Measurements from ENCODE around the gene KIF17. TPM values are rescaled to one million over a fixed set of nuclear protein-coding genes. Genes with fewer than 3 reads are reported as not detected.

KIF17 gene
- total RNA-seq, 1 donor from 2014 or later = 2.2 TPM

DNA sequence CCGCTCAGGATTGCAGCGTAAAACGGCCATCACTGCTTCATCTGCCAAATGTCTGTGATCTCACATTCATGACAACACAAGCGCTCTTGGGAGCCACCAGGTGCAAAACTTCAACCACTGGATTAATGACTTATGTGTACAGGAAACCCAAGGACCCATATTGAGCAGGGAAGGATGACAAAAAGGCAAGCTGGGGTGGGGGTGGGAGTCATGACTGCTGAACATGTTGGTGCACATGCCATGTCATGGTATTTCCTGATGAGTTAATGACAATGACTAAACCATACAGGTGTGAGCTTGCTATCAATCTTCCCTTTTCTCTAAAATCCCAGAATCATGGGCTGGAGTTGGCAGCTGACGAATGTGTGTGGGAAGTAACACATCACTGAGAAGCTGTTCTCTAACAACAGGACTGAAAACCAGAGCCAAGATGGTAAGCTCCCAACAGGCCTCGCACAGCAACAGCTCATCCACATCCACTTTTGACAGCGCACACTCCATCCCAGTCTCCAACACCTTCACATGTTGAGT is 17.8 kb upstream of the KIF17 start:
- Histone ChIP-seq H3K36me3 (no peaks in the 10 kb centered on the region), H3K27ac (no peak overlapping the region), H4K20me1 (ENCODE audit: low read depth) (peaks cover 23% of the 10 kb centered on the region), H3F3A (ENCODE audit: low read depth) (peaks cover 56% of the 10 kb centered on the region), H2AFZ (replicated peaks) (no peak overlapping the region), H3K9ac (no peak overlapping the region), H3K27me3 (peaks cover 39% of the 10 kb centered on the region), H3K9me3 (ENCODE audit: low read depth) (no peaks in the 10 kb centered on the region), H3K4me2 (no peak overlapping the region), H3K4me1 (peaks cover 16% of the 10 kb centered on the region), H3K79me2 (ENCODE audit: low read depth) (no peaks in the 10 kb centered on the region), H3K4me3 (no peak overlapping the region)
- no peak for DNase-seq (ENCODE audit: low spot score)
- peaks cover 8% of the 10 kb centered on the region for H3K36me3 Mint-ChIP-seq
- no peak overlapping the region for H3K27ac Mint-ChIP-seq
- peaks cover 15% of the 10 kb centered on the region for H3K27me3 Mint-ChIP-seq (ENCODE audit: insufficient read depth, low read depth)
- no peak for TF ChIP-seq EZH2 (IDR thresholded peaks at IDR 0.05)
- H3K4me3 Mint-ChIP-seq = no peak overlapping the region
- peaks cover 4% of the 10 kb centered on the region for H3K4me1 Mint-ChIP-seq
- H3K9me3 Mint-ChIP-seq = no peaks in the 10 kb centered on the region

DNA sequence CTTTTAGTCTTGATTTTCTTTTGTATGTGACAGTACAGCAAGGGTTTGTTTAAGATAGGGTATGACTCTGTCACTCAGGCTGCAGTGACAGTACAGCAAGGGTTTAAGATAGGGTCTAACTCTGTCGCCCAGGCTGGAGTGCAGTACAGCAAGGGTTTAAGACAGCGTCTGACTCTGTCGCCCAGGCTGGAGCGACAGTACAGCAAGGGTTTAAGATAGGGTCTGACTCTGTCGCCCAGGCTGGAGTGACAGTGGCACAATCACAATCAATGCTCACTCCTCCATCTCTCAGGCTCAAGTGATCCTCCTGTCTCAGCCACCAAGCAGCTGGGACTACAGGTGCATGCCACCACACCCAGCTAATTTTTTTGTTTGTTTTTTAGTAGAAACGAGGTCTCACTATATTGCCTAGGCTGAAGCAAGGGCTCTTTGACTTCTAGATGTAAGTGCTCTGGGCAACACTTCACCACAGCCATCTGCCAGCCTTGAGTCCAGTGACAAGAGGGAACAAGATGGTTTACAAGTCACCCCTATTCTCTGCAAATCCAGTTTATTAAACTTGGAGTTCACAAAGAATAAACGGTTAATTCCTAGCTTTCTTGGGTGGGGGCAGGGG is 15.7 kb upstream of the KIF17 start:
- peak overlapping the region; percentile 89 for H3K4me3 Mint-ChIP-seq
- H3K9ac ChIP-seq = no peak overlapping the region
- TF ChIP-seq EZH2 (IDR thresholded peaks at IDR 0.05) (no peak), EZH2phosphoT487 (IDR thresholded peaks at IDR 0.05) (no peak)
- TF ChIP-seq, protein P1, sequence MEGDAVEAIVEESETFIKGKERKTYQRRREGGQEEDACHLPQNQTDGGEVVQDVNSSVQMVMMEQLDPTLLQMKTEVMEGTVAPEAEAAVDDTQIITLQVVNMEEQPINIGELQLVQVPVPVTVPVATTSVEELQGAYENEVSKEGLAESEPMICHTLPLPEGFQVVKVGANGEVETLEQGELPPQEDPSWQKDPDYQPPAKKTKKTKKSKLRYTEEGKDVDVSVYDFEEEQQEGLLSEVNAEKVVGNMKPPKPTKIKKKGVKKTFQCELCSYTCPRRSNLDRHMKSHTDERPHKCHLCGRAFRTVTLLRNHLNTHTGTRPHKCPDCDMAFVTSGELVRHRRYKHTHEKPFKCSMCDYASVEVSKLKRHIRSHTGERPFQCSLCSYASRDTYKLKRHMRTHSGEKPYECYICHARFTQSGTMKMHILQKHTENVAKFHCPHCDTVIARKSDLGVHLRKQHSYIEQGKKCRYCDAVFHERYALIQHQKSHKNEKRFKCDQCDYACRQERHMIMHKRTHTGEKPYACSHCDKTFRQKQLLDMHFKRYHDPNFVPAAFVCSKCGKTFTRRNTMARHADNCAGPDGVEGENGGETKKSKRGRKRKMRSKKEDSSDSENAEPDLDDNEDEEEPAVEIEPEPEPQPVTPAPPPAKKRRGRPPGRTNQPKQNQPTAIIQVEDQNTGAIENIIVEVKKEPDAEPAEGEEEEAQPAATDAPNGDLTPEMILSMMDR (IDR thresholded peaks at IDR 0.05) = no peak
- no peaks in the 10 kb centered on the region for H3K9me3 ChIP-seq (ENCODE audit: low read depth)
- peak overlapping the region; percentile 88 for H3K4me2 ChIP-seq
- DNase-seq (ENCODE audit: low spot score) = no peak
- no peak overlapping the region for H3K27ac Mint-ChIP-seq
- H3K27me3 Mint-ChIP-seq (ENCODE audit: insufficient read depth, low read depth) = peaks cover 22% of the 10 kb centered on the region
- peaks cover 30% of the 10 kb centered on the region for H4K20me1 ChIP-seq (ENCODE audit: low read depth)
- peak overlapping the region; percentile 81 for H2AFZ ChIP-seq (replicated peaks)
- peak overlapping the region; percentile 56 for H3K4me3 ChIP-seq
- H3K27me3 ChIP-seq = peaks cover 58% of the 10 kb centered on the region
- no peak overlapping the region for H3K27ac ChIP-seq
- no peaks in the 10 kb centered on the region for H3K79me2 ChIP-seq (ENCODE audit: low read depth)
- peaks cover 30% of the 10 kb centered on the region for H3K4me1 ChIP-seq
- H3K36me3 ChIP-seq = no peaks in the 10 kb centered on the region
- peaks cover 13% of the 10 kb centered on the region for H3K4me1 Mint-ChIP-seq
- no peaks in the 10 kb centered on the region for H3K9me3 Mint-ChIP-seq
- H3K36me3 Mint-ChIP-seq = peaks cover 3% of the 10 kb centered on the region
- peaks cover 40% of the 10 kb centered on the region for H3F3A ChIP-seq (ENCODE audit: low read depth)

DNA sequence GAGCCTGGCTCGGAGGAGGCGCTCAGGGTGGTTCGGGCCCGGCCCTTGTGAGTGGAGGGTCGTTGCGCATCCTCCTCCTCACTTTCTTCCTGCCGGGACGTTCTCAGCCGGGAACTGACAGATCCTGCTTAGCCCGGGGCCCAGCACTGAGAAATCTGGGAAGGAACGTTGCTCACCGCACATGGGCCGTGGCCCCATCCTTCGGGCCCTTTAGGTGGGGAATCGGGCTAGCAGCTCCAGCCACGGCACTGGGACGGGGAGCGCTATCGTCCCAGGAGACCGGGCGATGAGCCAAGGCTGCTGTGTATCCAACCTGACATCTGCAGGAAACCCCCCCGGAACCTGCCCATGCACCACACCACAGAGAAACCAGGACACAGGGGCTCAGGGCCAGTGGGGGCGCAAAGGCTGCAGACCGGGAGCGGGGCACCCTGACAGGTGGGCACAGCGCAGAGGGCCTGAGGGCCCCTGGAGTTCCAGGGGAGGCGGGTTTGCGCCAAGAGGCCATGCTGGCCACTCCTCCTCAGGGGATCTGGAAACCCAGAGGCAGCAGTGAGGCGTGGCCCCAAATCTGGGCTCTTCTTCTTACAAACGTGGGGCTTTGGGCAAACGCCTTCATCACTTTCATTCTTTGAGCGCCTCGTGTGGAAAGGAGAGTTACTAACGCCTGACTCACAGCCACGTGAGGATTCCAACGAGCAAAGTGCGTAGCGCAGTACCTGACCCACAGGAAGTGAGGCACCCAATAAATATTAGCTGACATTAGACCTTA is 15.0 kb upstream of the KIF17 start, which contains the start of gene SH2D5:
Gene SH2D5 (minus strand): TSS at position 116 of the 772 bp plus-strand sequence. CDS start 4,659 bp downstream, outside the sequence.
- no peaks in the 10 kb centered on the region for H3K79me2 ChIP-seq (ENCODE audit: low read depth)
- peaks cover 32% of the 10 kb centered on the region for H4K20me1 ChIP-seq (ENCODE audit: low read depth)
- peaks cover 33% of the 10 kb centered on the region for H3F3A ChIP-seq (ENCODE audit: low read depth)
- TF ChIP-seq, protein P1 (IDR thresholded peaks at IDR 0.05) = peak; percentile 44
- TF ChIP-seq EZH2 (IDR thresholded peaks at IDR 0.05) = no peak
- no peak for TF ChIP-seq EZH2phosphoT487 (IDR thresholded peaks at IDR 0.05)
- H3K36me3 Mint-ChIP-seq = peaks cover 3% of the 10 kb centered on the region
- no peak within 1 kb of the TSS for H3K27ac Mint-ChIP-seq
- H3K9me3 Mint-ChIP-seq = no peaks in the 10 kb centered on the region
- no peaks in the 10 kb centered on the region for H3K36me3 ChIP-seq
- H3K27ac ChIP-seq = no peak within 1 kb of the TSS
- H2AFZ ChIP-seq (replicated peaks) = peak within 1 kb of the TSS; percentile 81
- DNase-seq (ENCODE audit: low spot score) = peak; percentile 87
- H3K4me3 ChIP-seq = peak within 1 kb of the TSS; percentile 56
- H3K4me3 Mint-ChIP-seq = peak within 1 kb of the TSS; percentile 89
- H3K4me1 ChIP-seq = peaks cover 36% of the 10 kb centered on the region
- H3K4me2 ChIP-seq = peak within 1 kb of the TSS; percentile 88
- H3K27me3 Mint-ChIP-seq (ENCODE audit: insufficient read depth, low read depth) = peaks cover 26% of the 10 kb centered on the region
- H3K4me1 Mint-ChIP-seq = peaks cover 17% of the 10 kb centered on the region
- H3K27me3 ChIP-seq = peaks cover 58% of the 10 kb centered on the region
- H3K9ac ChIP-seq = no peak within 1 kb of the TSS
- no peaks in the 10 kb centered on the region for H3K9me3 ChIP-seq (ENCODE audit: low read depth)

Measured in neural progenitor cell (in vitro differentiated cells).